ENCODE results near the gene ARHGDIA. TPM values are rescaled to one million over a fixed set of nuclear protein-coding genes. Genes with fewer than 3 reads are reported as not detected.

Gene ARHGDIA
- total and polyA plus RNA-seq, 10 donors, result 131 to 392 (median 235) TPM

DNA sequence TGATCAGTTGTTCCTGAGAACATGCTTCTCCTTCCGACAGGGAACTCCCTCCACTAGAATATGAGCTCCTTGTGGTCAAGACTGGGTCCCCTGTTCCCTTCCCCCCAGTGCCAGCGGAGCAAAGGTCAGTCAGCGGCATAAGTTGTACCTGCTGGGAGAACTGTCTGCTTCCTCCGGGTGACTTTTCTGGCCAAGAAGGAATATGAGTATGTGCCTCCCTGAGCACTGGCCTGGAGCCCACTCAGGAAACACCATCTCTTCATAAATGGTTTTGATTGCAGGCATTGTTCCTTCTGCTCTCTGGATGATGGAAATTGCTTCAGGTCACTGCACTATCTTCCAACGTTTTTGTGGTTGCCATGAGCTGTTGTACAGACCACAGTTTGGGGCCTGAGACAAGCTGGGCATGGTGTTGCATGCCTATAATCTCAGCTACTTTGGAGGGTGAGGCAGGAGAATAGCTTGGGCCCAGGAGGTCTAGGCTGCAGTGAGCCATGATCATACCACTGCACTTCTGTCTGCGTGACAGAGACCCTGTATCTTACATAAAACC lies 7.9 kb downstream of the ARHGDIA start:
- peak overlapping the region in 4 of 8 donors; percentile 1 to 14 (median 6) for H3K27ac ChIP-seq
- no peak for DNase-seq
- whole genome bisulfite sequencing, 5 donors, result 56 to 83% (median 59%) methylated on average over 6 of the region's 6 CpGs
- peaks cover 39 to 90% (median 73%) of the 10 kb centered on the region in 6 donors for H3K4me1 ChIP-seq
- no peaks in the 10 kb centered on the region for H3K27me3 ChIP-seq (replicated peaks in 1 of 7)
- peaks cover 0 to 53% (median 17%) of the 10 kb centered on the region in 6 donors for H3K36me3 ChIP-seq
- H3K4me3 ChIP-seq, result no peak overlapping the region
- intact Hi-C loops (cut with DNase I; ENCODE audit: low total_unique reads), result no loop called here
- H3K9me3 ChIP-seq, result no peaks in the 10 kb centered on the region
- TF ChIP-seq POLR2AphosphoS5 (IDR thresholded peaks at IDR 0.05) (no peak), POLR2A (IDR thresholded peaks at IDR 0.05) (no peak), CTCF (IDR thresholded peaks at IDR 0.05 in 8 of 11, conservative IDR thresholded peaks at IDR 0.05 in 3 of 11) (no peak)

GRCh38 chr17:81860756-81861568 lies 10.2 kb downstream of the ARHGDIA start:
- peak; percentile 75 to 82 (median 75) for TF ChIP-seq POLR2A (IDR thresholded peaks at IDR 0.05)
- TF ChIP-seq CTCF (IDR thresholded peaks at IDR 0.05 in 8 of 11, conservative IDR thresholded peaks at IDR 0.05 in 3 of 11), result peak in 4 of 11 experiments; percentile 18 to 60 (median 36)
- TF ChIP-seq POLR2AphosphoS5 (IDR thresholded peaks at IDR 0.05), result peak; percentile 98 to 99 (median 98)
- peaks cover 31 to 90% (median 72%) of the 10 kb centered on the region in 6 donors for H3K4me1 ChIP-seq
- H3K9me3 ChIP-seq, result no peaks in the 10 kb centered on the region
- H3K27ac ChIP-seq, result peak overlapping the region; percentile 95 to 98 (median 97)
- H3K27me3 ChIP-seq (replicated peaks in 1 of 7), result no peaks in the 10 kb centered on the region
- 0 to 1% (median 0%) methylated on average over 59 to 74 of the region's 74 CpGs for WGBS, 5 donors
- intact Hi-C loops (cut with DNase I; ENCODE audit: low total_unique reads), result no loop called here
- DNase-seq, result peak; percentile 99
- H3K36me3 ChIP-seq, result peaks cover 0 to 55% (median 19%) of the 10 kb centered on the region in 6 donors
- peak overlapping the region; percentile 63 to 93 (median 84) for H3K4me3 ChIP-seq

- Histone ChIP-seq H3K27ac (peak within 1 kb of the TSS; percentile 95 to 98 (median 97)), H3K4me3 (peak within 1 kb of the TSS; percentile 78 to 99 (median 92)), H3K27me3 (replicated peaks in 1 of 7) (no peaks in the 10 kb centered on the region), H3K4me1 (peaks cover 31 to 90% (median 74%) of the 10 kb centered on the region in 6 donors), H3K9me3 (no peaks in the 10 kb centered on the region), H3K36me3 (peaks cover 0 to 55% (median 27%) of the 10 kb centered on the region in 6 donors)
- intact Hi-C loops (cut with DNase I; ENCODE audit: low total_unique reads), result no loop called here
- DNase-seq, result peak; percentile 98
- no peak for TF ChIP-seq CTCF (IDR thresholded peaks at IDR 0.05 in 8 of 11, conservative IDR thresholded peaks at IDR 0.05 in 3 of 11)
- peak; percentile 85 to 90 (median 87) for TF ChIP-seq POLR2AphosphoS5 (IDR thresholded peaks at IDR 0.05)
- TF ChIP-seq POLR2A (IDR thresholded peaks at IDR 0.05), result peak in 2 of 3 donors; percentile 63 to 72
- 0 to 1% (median 0%) methylated on average over 32 to 95 of the region's 95 CpGs for WGBS, 5 donors
These were observed 11.0 kb downstream of the ARHGDIA start, which contains the start of gene P4HB for GRCh38 chr17:81859906-81860755. Gene P4HB (minus strand): TSS chr17:81860535. CDS start chr17:81860471, 64 bp downstream.
